GM19240 (cell line): ENCODE data around the gene NAXD.
A peak's percentile ranks its signal among the peaks of the same experiment; 100 is the strongest.
"Not testable (repeated sequence)": the region's sequence is repeated elsewhere in the genome, so short reads cannot be mapped to it uniquely, and the experiment has no call there.

Source experiments
- DNase-seq: peaks from one replicate; pipeline ENCODE4 v3.0.0; 2011; ENCODE audit warnings: low spot score; ENCODE audit not compliant: insufficient read length

NAXD gene

GRCh38 chr13:110615322-110616102 is at the start of gene NAXD:
Gene NAXD (plus strand): TSS chr13:110615545. CDS start chr13:110615602, 57 bp downstream.
- DNase-seq, result peak; percentile 98

GRCh38 chr13:110566171-110566570 is 49.2 kb upstream of the NAXD start:
- DNase-seq, result no peak

- no peak for DNase-seq
These were observed 46.7 kb upstream of the NAXD start for GRCh38 chr13:110568612-110569011.

- not testable (repeated sequence) for DNase-seq
These were observed 45.4 kb upstream of the NAXD start for GRCh38 chr13:110569962-110570361.

GRCh38 chr13:110570886-110571285 is 44.5 kb upstream of the NAXD start:
- DNase-seq, result no peak

- no peak for DNase-seq
These were observed 43.2 kb upstream of the NAXD start for GRCh38 chr13:110571896-110572777.

GRCh38 chr13:110572778-110573118 is 42.6 kb upstream of the NAXD start:
- no peak for DNase-seq

- DNase-seq, result no peak
These were observed 41.2 kb upstream of the NAXD start for GRCh38 chr13:110574161-110574560.

GRCh38 chr13:110575322-110576069 is 39.8 kb upstream of the NAXD start:
- DNase-seq, result peak; percentile 49

GRCh38 chr13:110576070-110576394 is 39.3 kb upstream of the NAXD start:
- no peak for DNase-seq

GRCh38 chr13:110576736-110577476 is 38.4 kb upstream of the NAXD start:
- no peak for DNase-seq

GRCh38 chr13:110578363-110578762 is 37.0 kb upstream of the NAXD start:
- DNase-seq, result no peak

GRCh38 chr13:110580800-110581199 is 34.5 kb upstream of the NAXD start:
- no peak for DNase-seq

- DNase-seq, result no peak
These were observed 33.7 kb upstream of the NAXD start for GRCh38 chr13:110581506-110582185.

- DNase-seq, result no peak
These were observed 32.9 kb upstream of the NAXD start for GRCh38 chr13:110582421-110582954.

- no peak for DNase-seq
These were observed 32.0 kb upstream of the NAXD start for GRCh38 chr13:110583178-110583865.

- no peak for DNase-seq
These were observed 25.5 kb upstream of the NAXD start for GRCh38 chr13:110589793-110590390.

GRCh38 chr13:110590577-110590976 is 24.8 kb upstream of the NAXD start:
- DNase-seq, result no peak

GRCh38 chr13:110592665-110593064 is 22.7 kb upstream of the NAXD start:
- no peak for DNase-seq
